HEK293 (cell line): ENCODE data around the gene CAPN1.

Experiments
- BCL6B ChIP-seq: fragments of 450-650 bp; formaldehyde crosslinking; IDR thresholded peaks from 2 replicates; pipeline ENCODE4 v1.5.1; 2017; ENCODE audit warnings: missing biosample characterization, missing genetic modification characterization
- HOXD13 ChIP-seq: sonication (generic); formaldehyde crosslinking; IDR thresholded peaks from 2 replicates; pipeline ENCODE4 v1.8.0; 2022; ENCODE audit warnings: missing genetic modification reagents, borderline replicate concordance
- KLF17 ChIP-seq: fragments of 450-650 bp; formaldehyde crosslinking; IDR thresholded peaks from 2 replicates; pipeline ENCODE4 v1.5.1; 2016; ENCODE audit warnings: missing biosample characterization, missing genetic modification characterization
- KLF8 ChIP-seq: fragments of 450-650 bp; formaldehyde crosslinking; IDR thresholded peaks from 2 replicates; pipeline ENCODE4 v1.5.1; 2016; ENCODE audit warnings: missing biosample characterization, missing genetic modification characterization
- PRDM1 ChIP-seq: fragments of 450-650 bp; formaldehyde crosslinking; IDR thresholded peaks from 2 replicates; pipeline ENCODE4; 2016; ENCODE audit warnings: missing biosample characterization, missing genetic modification characterization
- PRDM10 ChIP-seq: fragments of 450-650 bp; formaldehyde crosslinking; IDR thresholded peaks from 2 replicates; pipeline ENCODE4 v1.5.1; 2016; ENCODE audit warnings: missing biosample characterization, missing genetic modification characterization
- ZFP37 ChIP-seq: fragments of 450-650 bp; formaldehyde crosslinking; IDR thresholded peaks from 2 replicates; pipeline ENCODE4 v1.5.1; 2016; ENCODE audit warnings: missing biosample characterization, missing genetic modification characterization
- ZFP41 ChIP-seq: fragments of 450-650 bp; formaldehyde crosslinking; IDR thresholded peaks from 2 replicates; pipeline ENCODE4 v1.5.1; 2016; ENCODE audit warnings: missing biosample characterization, missing genetic modification characterization, borderline replicate concordance
- ZNF140 ChIP-seq: fragments of 450-650 bp; formaldehyde crosslinking; IDR thresholded peaks from 2 replicates; pipeline ENCODE4 v1.5.1; 2016; ENCODE audit warnings: missing biosample characterization, missing genetic modification characterization
- ZNF155 ChIP-seq: fragments of 450-650 bp; formaldehyde crosslinking; IDR thresholded peaks from 2 replicates; pipeline ENCODE4 v1.5.1; 2016; ENCODE audit warnings: missing biosample characterization, missing genetic modification characterization
- ZNF184 ChIP-seq: fragments of 450-650 bp; IDR thresholded peaks from 2 replicates; pipeline ENCODE4 v1.5.1; 2018; ENCODE audit warnings: missing biosample characterization, mild to moderate bottlenecking, missing genetic modification characterization
- ZNF211 ChIP-seq: fragments of 450-650 bp; formaldehyde crosslinking; IDR thresholded peaks from 2 replicates; pipeline ENCODE4 v1.5.1; 2016; ENCODE audit warnings: low read depth, missing biosample characterization, missing genetic modification characterization
- ZNF266 ChIP-seq: fragments of 450-650 bp; formaldehyde crosslinking; IDR thresholded peaks from 2 replicates; pipeline ENCODE4 v1.5.1; 2016; ENCODE audit warnings: missing biosample characterization, missing genetic modification characterization, low read depth
- ZNF391 ChIP-seq: fragments of 450-650 bp; formaldehyde crosslinking; IDR thresholded peaks from 2 replicates; pipeline ENCODE4 v1.5.1; 2016; ENCODE audit warnings: low read depth, missing biosample characterization, missing genetic modification characterization, borderline replicate concordance
- ZNF514 ChIP-seq: fragments of 450-650 bp; formaldehyde crosslinking; IDR thresholded peaks from 2 replicates; pipeline ENCODE4 v1.5.1; 2016; ENCODE audit warnings: missing biosample characterization, missing genetic modification characterization
- ZNF555 ChIP-seq: fragments of 450-650 bp; formaldehyde crosslinking; conservative IDR thresholded peaks from 2 replicates; pipeline ENCODE4 v1.5.1; 2017; ENCODE audit warnings: missing biosample characterization, mild to moderate bottlenecking, missing genetic modification characterization, inconsistent platforms
- ZNF670 ChIP-seq: fragments of 450-650 bp; formaldehyde crosslinking; IDR thresholded peaks from 2 replicates; pipeline ENCODE4 v1.5.1; 2016; ENCODE audit warnings: missing biosample characterization, missing genetic modification characterization, low read depth
- ZNF707 ChIP-seq: fragments of 450-650 bp; formaldehyde crosslinking; IDR thresholded peaks from 2 replicates; pipeline ENCODE4 v1.5.1; 2016; ENCODE audit warnings: missing biosample characterization, missing genetic modification characterization
- ZNF76 ChIP-seq: fragments of 450-650 bp; formaldehyde crosslinking; IDR thresholded peaks from 2 replicates; pipeline ENCODE4; 2016; ENCODE audit warnings: low read depth, missing biosample characterization, missing genetic modification characterization, borderline replicate concordance
- ZNF777 ChIP-seq: fragments of 450-650 bp; formaldehyde crosslinking; IDR thresholded peaks from 2 replicates; pipeline ENCODE4 v1.5.1; 2017; ENCODE audit warnings: missing biosample characterization, missing genetic modification characterization, borderline replicate concordance
- ZSCAN5A ChIP-seq: fragments of 450-650 bp; formaldehyde crosslinking; IDR thresholded peaks from 2 replicates; pipeline ENCODE4 v1.5.1; 2016; ENCODE audit warnings: missing biosample characterization, missing genetic modification characterization
- TF ChIP-seq, protein P1 (sequence below): fragments of 450-650 bp; formaldehyde crosslinking; IDR thresholded peaks from 2 replicates; pipeline ENCODE4 v1.5.1; 2016; ENCODE audit warnings: missing biosample characterization, missing genetic modification characterization
- TF ChIP-seq, protein P2 (sequence below): fragments of 450-650 bp; formaldehyde crosslinking; IDR thresholded peaks from 2 replicates; pipeline ENCODE4 v1.5.1; 2016; ENCODE audit warnings: missing biosample characterization, missing genetic modification characterization, borderline replicate concordance

The CAPN1 gene

DNA sequence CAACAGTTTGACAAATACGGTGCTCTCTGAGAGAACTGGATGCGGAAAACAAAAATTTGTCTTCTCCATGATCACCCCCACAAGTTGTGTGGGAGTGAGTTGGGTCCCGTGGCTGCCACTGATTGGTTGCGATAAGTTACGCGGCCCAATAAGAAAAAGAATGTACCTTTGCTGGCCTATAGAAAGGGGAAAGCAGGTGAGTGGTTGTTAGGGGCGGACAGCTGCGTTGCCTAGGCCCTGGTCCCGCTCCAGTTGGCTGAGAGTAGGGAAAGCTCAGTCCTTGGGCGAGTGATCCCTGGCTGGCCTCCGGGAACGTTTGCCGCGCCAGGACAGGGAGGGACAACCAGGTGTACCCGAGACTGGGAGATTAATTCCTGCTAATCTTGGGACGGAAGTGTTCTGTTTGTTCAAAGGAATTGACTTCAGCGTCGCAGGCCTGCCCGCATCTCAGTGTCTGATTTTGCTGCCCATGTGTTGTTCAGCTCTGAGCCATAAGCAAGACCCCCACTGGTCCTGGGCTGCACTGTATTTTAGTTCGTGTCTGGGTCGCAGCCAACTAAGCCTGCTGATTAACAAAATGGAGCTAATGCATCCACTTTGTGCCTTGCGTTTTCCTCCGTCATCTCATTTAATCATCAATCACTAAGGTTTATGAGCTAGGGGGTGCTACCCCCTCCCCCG, 46.6 kb upstream of the CAPN1 start (continued):
- TF ChIP-seq ZFP41 (tag by site-specific recombination) = no peak
- TF ChIP-seq KLF8 (tag by site-specific recombination) = no peak
- TF ChIP-seq, protein P1, sequence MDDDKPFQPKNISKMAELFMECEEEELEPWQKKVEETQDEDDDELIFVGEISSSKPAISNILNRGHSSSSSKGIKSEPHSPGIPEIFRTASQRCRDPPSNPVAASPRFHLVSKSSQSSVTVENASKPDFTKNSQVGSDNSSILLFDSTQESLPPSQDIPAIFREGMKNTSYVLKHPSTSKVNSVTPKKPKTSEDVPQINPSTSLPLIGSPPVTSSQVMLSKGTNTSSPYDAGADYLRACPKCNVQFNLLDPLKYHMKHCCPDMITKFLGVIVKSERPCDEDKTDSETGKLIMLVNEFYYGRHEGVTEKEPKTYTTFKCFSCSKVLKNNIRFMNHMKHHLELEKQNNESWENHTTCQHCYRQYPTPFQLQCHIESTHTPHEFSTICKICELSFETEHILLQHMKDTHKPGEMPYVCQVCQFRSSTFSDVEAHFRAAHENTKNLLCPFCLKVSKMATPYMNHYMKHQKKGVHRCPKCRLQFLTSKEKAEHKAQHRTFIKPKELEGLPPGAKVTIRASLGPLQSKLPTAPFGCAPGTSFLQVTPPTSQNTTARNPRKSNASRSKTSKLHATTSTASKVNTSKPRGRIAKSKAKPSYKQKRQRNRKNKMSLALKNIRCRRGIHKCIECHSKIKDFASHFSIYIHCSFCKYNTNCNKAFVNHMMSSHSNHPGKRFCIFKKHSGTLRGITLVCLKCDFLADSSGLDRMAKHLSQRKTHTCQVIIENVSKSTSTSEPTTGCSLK (tag by site-specific recombination) = no peak
- TF ChIP-seq ZNF266 (tag by site-specific recombination) = no peak
- TF ChIP-seq BCL6B = no peak
- TF ChIP-seq PRDM1 (tag by site-specific recombination) = peak; percentile 80
- TF ChIP-seq KLF17 = peak; percentile 15; the same call in 1 of the 2 replicates
- TF ChIP-seq ZNF140 (tag by site-specific recombination) = no peak
- TF ChIP-seq ZFP37 (tag by site-specific recombination) = no peak
- TF ChIP-seq ZNF670 (tag by site-specific recombination) = no peak
- no peak for TF ChIP-seq ZNF155 (tag by site-specific recombination)
- no peak for TF ChIP-seq ZNF76 (tag by site-specific recombination)
- no peak for TF ChIP-seq ZSCAN5A
- no peak for TF ChIP-seq ZNF777
- no peak for TF ChIP-seq ZNF707 (tag by site-specific recombination)
- TF ChIP-seq ZNF211 (tag by site-specific recombination) = no peak
- TF ChIP-seq ZNF391 (tag by site-specific recombination) = 0 out of 2 replicates have a peak, but pooled peaks have one; percentile 34
- TF ChIP-seq ZNF184 = no peak
- TF ChIP-seq, protein P2, sequence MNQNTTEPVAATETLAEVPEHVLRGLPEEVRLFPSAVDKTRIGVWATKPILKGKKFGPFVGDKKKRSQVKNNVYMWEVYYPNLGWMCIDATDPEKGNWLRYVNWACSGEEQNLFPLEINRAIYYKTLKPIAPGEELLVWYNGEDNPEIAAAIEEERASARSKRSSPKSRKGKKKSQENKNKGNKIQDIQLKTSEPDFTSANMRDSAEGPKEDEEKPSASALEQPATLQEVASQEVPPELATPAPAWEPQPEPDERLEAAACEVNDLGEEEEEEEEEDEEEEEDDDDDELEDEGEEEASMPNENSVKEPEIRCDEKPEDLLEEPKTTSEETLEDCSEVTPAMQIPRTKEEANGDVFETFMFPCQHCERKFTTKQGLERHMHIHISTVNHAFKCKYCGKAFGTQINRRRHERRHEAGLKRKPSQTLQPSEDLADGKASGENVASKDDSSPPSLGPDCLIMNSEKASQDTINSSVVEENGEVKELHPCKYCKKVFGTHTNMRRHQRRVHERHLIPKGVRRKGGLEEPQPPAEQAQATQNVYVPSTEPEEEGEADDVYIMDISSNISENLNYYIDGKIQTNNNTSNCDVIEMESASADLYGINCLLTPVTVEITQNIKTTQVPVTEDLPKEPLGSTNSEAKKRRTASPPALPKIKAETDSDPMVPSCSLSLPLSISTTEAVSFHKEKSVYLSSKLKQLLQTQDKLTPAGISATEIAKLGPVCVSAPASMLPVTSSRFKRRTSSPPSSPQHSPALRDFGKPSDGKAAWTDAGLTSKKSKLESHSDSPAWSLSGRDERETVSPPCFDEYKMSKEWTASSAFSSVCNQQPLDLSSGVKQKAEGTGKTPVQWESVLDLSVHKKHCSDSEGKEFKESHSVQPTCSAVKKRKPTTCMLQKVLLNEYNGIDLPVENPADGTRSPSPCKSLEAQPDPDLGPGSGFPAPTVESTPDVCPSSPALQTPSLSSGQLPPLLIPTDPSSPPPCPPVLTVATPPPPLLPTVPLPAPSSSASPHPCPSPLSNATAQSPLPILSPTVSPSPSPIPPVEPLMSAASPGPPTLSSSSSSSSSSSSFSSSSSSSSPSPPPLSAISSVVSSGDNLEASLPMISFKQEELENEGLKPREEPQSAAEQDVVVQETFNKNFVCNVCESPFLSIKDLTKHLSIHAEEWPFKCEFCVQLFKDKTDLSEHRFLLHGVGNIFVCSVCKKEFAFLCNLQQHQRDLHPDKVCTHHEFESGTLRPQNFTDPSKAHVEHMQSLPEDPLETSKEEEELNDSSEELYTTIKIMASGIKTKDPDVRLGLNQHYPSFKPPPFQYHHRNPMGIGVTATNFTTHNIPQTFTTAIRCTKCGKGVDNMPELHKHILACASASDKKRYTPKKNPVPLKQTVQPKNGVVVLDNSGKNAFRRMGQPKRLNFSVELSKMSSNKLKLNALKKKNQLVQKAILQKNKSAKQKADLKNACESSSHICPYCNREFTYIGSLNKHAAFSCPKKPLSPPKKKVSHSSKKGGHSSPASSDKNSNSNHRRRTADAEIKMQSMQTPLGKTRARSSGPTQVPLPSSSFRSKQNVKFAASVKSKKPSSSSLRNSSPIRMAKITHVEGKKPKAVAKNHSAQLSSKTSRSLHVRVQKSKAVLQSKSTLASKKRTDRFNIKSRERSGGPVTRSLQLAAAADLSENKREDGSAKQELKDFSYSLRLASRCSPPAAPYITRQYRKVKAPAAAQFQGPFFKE (tag by site-specific recombination) = no peak
- TF ChIP-seq ZNF555 = no peak
- TF ChIP-seq ZNF514 (tag by site-specific recombination) = no peak
- TF ChIP-seq HOXD13 (CRISPR knock-in tag) = no peak
- no peak for TF ChIP-seq PRDM10 (tag by site-specific recombination)
